GM20000 (cell line): ENCODE results near the gene ANP32A.
"Not testable (repeated sequence)": the region's sequence is repeated elsewhere in the genome, so short reads cannot be mapped to it uniquely, and the experiment has no call there.

Experiments used
- DNase-seq: peaks from one replicate; pipeline ENCODE4 v3.0.0; 2012; ENCODE audit warnings: low spot score
- TF ChIP-seq, protein P1 (sequence below): IDR thresholded peaks from 2 replicates; pipeline ENCODE4 v1.5.1; 2012; ENCODE audit warnings: mild to moderate bottlenecking, control low read depth; ENCODE audit errors: extremely low read depth, missing control alignments

The ANP32A gene

DNA sequence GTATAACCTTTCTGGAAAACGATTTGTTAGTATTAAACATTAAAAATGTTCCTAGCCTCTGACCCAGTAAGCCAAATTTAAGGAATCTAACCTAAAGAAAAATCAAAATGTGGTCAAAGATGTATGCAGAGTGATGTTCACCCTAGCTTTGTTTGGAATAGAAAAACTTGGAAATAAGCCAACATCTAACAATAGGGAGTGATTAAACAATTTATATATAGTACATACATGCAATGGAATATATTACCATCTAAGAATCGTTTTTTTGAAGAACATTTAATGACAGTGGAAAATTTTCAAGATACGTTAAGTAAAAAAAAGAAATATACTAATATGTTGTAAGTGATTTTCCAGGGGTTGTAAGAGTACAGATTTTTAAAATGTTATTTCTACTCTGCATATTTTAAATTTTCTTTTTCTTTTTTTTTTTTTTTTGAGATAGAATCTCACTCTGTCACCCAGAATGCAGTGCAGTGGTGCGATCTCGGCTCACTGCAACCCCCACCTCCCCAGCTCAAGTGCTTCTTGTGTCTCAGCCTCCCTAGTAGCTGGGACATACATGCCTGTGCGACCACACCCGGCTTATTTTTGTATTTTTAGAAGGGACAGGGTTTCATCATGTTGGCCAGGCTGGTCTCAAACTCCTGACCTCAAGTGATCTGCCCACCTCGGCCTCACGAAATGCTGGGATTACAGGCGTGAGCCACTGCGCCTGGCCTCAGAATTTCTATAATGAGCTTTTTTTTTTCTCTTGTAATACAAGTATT is 54.9 kb downstream of the ANP32A start:
- no peak for DNase-seq
- TF ChIP-seq, protein P1, sequence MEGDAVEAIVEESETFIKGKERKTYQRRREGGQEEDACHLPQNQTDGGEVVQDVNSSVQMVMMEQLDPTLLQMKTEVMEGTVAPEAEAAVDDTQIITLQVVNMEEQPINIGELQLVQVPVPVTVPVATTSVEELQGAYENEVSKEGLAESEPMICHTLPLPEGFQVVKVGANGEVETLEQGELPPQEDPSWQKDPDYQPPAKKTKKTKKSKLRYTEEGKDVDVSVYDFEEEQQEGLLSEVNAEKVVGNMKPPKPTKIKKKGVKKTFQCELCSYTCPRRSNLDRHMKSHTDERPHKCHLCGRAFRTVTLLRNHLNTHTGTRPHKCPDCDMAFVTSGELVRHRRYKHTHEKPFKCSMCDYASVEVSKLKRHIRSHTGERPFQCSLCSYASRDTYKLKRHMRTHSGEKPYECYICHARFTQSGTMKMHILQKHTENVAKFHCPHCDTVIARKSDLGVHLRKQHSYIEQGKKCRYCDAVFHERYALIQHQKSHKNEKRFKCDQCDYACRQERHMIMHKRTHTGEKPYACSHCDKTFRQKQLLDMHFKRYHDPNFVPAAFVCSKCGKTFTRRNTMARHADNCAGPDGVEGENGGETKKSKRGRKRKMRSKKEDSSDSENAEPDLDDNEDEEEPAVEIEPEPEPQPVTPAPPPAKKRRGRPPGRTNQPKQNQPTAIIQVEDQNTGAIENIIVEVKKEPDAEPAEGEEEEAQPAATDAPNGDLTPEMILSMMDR = no peak

DNA sequence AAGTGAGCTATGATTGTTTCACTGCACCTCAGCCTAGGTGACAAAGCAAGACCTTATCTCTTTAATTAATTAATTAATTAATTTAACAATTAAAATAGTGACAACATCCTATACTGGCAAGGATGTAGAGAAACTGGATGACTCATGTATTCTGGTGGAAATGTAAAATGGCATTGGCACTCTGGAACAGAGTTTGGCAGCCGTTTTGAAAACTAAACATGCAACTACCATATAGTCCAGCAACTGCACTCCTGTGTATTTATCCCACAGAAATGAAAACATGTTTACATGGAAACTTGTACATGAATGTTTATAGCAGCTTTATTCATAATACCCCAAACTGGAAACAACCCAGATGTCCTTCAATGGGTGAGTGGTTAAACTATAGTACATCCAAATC is 56.6 kb downstream of the ANP32A start:
- TF ChIP-seq, protein P1 = no peak
- DNase-seq = no peak

DNA sequence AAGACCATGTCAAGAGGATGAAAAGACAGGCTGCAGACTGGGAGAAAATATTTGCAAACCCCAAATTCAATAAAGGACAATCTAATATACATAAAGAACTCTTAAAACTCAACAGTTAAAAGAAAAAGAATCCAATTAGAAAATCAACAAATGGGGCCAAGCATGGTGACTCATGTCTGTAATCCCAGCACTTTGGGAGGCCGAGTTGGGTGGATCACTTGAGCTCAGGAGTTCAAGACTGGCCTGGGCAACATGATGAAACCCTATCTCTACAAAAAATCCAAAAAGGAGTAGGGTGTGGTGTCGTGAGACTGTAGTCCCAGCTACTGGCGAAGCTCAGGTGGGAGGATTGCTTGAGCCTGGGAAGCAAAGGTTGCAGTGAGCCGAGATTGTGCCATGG is 57.6 kb downstream of the ANP32A start:
- no peak for DNase-seq
- TF ChIP-seq, protein P1 = no peak

DNA sequence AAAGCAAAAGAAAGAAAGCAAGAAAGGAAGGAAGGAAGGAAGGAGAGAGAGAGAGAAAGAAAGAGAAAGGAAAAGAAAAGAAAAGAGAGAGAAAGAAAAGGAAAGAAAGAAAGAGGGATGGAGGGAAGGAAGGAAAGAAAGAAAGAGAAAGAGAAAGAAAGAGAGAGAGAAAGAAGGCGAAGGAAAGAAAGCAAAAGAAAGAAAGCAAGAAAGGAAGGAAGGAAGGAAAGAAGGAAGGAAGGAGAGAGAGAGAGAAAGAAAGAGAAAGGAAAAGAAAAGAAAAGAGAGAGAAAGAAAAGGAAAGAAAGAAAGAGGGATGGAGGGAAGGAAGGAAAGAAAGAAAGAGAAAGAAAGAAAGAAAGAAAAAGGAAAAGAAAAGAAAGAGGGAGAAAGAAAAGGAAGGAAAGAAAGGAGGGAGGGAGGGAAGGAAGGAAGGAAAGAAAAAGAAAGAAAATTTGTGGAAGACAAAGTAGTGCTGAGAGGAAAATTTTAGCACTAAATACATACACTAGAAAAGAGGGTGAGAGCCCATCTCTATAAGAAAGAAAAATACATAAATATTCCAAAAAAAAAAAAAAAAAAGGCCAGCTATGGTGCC is 60.6 kb downstream of the ANP32A start:
- not testable (repeated sequence) for DNase-seq

DNA sequence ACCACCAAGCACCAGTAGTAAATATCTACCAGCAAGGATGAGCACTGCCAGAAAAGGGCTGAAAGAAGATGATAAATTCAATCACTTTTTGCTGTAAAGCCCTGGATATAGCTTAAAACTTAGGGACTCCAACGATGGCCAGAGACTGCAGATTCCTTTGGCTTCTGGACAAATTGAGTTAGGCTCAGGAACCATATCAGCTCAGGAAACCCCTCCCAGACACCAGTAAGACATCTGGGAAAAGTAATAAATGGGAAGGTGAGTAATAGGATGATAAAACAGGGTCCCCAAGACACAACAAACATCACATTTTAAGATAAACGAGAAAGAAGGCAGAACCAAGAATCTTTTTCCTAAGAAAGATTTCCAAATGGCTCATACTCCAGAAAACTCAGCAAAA is 65.0 kb downstream of the ANP32A start:
- TF ChIP-seq, protein P1 = no peak

DNA sequence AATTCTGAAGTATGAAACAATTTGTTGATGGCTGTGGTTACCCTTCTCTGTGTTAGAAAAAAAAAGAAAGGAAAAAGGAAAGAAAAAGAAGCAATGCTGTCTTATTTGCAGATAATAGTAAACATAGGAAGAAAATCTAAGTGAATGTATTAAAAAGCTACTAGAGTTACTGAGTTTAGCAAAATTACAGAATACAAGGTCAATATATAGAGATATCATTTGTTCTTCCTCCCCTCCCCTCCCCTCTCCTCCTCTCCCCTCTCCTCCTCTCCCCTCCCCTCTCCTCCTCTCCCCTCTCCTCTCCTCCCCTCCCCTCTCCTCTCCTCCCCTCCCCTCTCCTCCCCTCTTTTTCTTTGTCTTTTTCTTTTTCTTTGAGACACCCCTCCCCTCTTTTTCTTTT is 69.1 kb downstream of the ANP32A start:
- DNase-seq = no peak
- TF ChIP-seq, protein P1 = no peak

More for the DNA sequence above, 65.0 kb downstream of the ANP32A start:
- no peak for DNase-seq

DNA sequence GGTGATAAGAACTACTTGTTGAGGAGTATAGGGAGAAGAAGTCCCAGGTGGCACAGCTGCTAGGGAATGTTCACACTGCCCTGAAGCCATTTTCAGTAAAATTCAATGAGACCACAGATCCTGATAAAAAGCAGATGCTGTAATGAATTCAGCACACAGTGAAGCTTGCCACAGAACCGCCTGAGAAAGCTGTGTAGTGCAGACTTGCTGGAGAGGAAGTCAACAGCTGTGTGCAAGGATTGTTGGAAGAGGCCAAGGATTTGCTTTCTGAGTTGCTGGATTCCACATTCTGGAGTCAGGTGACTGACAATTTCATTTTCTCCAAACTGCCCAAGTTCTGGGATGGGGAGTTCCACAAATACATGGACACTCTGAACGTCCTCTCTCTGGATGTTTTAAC is 70.9 kb downstream of the ANP32A start:
- TF ChIP-seq, protein P1 = no peak
- DNase-seq = no peak

DNA sequence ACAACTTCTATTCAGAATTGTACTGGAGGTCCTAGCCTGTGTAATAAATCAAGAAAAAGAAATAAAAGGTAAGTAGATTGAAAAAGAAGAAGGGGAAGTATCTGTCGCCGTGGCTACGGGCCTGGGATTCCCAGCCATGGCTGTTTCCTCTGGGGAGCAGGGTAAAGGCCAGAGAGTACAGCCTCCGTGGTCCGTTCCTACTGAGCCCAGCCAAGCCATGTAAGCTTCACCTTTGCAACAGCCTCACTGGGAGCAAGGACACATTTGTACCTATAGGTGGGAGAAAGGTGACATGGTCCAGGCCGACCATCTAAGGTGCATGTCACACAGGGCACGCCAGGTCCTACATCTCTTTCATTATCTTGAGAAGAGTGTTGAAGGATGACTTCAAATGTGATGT is 71.3 kb downstream of the ANP32A start:
- no peak for DNase-seq

More for the DNA sequence above, 71.3 kb downstream of the ANP32A start:
- TF ChIP-seq, protein P1 = no peak
